ENCODE results near the gene PTGES2.

Gene PTGES2

DNA sequence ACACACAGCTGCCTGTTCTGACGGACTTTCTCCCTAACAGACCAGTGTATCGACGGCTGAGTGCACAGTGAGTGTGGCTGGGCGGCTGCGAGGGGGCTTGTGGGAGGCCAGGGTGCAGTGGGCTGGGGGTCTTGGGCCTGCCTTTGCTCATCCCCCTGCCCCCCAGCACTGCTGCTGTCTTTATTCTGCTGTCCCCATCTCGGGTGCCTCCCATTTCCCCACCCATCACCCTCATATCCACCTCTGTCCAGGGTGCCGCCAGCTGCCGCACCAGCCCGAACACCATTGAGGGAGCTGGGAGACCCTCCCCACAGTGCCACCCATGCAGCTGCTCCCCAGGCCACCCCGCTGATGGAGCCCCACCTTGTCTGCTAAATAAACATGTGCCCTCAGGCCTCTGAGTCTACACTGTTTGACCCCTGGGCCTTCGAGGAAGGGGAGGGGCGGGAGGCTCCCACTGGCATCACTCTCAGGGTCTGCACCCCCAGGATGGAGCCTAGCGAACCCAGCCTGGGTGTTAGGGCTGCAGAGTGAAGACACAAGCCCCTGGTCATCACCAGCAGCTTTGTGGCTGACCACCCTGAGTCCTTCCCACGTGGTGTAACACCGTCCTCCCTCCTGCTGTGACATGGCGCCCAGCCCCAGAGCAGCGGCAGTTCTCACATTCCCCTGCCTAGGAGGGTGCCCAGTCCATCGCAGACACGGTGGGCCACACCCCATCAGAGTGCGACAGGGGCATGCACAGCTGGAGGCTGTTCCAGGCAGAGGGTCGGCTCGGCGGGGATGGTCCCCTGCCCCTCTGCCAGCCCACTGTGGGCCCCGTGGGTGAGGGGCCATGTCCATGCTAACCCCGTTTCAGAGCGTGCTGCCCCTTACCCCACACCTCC, 25.8 kb upstream of the PTGES2 start:
- H3K4me3 ChIP-seq (ENCODE audit: low read depth, low read length), result no peak overlapping the region
- TF ChIP-seq, protein P1, sequence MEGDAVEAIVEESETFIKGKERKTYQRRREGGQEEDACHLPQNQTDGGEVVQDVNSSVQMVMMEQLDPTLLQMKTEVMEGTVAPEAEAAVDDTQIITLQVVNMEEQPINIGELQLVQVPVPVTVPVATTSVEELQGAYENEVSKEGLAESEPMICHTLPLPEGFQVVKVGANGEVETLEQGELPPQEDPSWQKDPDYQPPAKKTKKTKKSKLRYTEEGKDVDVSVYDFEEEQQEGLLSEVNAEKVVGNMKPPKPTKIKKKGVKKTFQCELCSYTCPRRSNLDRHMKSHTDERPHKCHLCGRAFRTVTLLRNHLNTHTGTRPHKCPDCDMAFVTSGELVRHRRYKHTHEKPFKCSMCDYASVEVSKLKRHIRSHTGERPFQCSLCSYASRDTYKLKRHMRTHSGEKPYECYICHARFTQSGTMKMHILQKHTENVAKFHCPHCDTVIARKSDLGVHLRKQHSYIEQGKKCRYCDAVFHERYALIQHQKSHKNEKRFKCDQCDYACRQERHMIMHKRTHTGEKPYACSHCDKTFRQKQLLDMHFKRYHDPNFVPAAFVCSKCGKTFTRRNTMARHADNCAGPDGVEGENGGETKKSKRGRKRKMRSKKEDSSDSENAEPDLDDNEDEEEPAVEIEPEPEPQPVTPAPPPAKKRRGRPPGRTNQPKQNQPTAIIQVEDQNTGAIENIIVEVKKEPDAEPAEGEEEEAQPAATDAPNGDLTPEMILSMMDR (IDR thresholded peaks at IDR 0.05; ENCODE audit: borderline replicate concordance, insufficient read depth, low read depth, low read length), result no peak

DNA sequence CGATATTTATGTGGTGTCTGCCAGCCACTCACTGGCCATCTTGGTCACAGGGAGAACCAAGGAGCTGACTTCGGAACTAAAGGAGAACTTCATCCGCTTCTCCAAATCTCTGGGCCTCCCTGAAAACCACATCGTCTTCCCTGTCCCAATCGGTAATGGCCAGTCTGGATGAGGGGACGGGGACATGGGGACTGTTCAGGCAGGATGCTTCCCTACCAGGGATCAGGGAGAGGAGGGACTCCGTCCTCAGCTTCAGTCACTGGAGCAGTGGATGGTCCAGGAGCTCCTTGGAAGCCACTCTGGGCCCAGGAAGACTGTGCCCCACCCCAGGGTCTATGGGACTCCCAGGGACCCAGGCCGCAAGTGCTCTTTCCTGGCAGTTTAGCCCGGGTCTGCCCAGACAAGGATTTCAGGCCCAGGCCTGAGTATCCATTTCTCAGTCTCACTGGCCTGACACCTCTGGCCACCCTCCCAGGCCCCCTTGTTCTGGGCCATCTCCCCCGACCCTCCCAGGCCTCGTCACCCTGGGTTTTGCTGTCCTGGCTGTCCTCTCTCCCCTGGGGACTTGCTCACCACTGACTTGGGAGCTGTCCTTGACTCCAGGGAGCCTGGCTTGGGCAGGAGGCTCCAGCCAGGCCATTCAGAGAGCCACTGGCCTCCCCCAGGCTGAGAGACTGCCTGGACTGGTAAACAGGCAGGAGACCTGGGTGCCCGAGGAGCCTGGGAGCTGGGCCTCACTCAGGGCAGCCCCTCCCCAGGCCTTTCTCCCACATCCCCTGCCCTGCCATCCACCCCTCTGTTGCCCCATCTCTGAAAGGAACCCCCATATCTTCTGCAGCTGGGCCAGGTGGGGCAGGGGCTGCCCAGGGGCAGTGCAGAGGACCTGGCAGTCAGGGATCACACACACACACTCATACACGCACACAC, 24.9 kb upstream of the PTGES2 start:
- TF ChIP-seq, protein P1 (IDR thresholded peaks at IDR 0.05; ENCODE audit: borderline replicate concordance, insufficient read depth, low read depth, low read length), result no peak
- no peak overlapping the region for H3K4me3 ChIP-seq (ENCODE audit: low read depth, low read length)

DNA sequence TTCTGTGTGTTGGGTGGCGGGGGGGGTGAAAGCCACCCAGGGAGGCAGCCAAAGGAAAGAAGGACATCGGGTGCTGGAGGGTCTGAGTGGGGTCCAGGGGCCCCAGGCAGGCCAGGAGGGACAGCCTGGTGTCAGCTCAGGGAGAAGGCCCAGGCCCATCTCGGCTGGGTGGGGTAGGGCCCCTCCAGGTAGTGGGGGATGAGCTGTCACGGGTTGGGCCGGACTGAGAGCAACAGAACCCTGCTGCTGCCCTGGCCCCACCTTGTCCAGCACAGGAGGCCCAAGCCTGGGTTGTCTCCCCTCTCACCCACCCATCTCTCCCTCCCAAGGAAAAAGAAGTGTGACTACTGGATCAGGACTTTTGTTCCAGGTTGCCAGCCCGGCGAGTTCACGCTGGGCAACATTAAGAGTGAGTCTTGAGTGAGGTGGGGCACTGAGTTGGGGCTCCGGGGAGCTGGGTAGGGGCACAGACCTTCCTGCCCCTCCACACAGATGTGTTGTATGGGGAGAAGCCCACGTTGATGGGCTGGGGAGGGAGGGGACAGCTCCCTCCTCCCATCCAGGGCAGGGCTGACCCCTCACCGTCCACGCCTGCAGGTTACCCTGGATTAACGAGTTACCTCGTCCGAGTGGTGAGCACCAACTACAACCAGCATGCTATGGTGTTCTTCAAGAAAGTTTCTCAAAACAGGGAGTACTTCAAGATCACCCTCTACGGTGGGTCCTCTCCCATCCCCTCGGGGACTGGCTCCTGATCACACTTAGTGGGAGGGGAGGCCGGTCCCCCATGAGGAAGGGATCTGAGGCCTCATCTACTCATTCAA, 24.0 kb upstream of the PTGES2 start:
- TF ChIP-seq, protein P1 (IDR thresholded peaks at IDR 0.05; ENCODE audit: borderline replicate concordance, insufficient read depth, low read depth, low read length), result no peak
- H3K4me3 ChIP-seq (ENCODE audit: low read depth, low read length), result no peak overlapping the region

DNA sequence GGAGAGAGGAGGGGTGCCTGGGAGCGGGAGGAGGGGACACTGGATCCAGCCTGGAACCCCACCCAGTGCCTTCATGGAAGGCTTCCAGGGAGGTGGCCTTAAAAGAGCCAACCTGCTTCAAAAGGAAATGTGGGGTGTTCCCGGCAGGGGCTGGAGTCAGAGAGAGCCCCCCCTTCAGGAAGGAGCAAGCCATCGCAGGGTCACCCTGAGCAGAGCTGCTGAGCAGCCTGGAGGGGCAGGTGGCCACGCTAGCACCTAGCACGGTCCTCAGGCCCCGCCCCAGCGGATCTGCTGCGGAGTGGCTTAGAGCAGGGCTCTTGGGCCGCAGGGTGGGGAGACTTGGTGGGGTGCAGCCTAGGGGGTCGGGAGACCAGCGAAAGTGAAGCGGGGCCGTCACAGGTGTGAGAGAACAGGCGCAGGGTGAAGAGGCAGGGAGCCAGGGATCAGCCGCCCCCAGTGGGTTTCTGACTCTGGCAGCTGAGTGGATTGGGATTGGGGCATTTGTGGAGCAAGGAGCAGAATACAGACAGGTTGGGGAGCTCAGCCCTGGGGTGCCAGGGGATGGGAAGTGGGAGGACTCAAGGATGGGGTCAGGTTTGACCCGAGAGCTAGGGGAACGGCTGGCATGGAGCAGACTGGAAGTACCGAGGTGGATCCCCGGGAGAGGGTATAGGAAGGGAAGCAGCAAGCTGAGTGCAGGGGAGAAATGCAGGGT, 23.2 kb upstream of the PTGES2 start:
- TF ChIP-seq, protein P1 (IDR thresholded peaks at IDR 0.05; ENCODE audit: borderline replicate concordance, insufficient read depth, low read depth, low read length), result peak; percentile 56
- H3K4me3 ChIP-seq (ENCODE audit: low read depth, low read length), result no peak overlapping the region

DNA sequence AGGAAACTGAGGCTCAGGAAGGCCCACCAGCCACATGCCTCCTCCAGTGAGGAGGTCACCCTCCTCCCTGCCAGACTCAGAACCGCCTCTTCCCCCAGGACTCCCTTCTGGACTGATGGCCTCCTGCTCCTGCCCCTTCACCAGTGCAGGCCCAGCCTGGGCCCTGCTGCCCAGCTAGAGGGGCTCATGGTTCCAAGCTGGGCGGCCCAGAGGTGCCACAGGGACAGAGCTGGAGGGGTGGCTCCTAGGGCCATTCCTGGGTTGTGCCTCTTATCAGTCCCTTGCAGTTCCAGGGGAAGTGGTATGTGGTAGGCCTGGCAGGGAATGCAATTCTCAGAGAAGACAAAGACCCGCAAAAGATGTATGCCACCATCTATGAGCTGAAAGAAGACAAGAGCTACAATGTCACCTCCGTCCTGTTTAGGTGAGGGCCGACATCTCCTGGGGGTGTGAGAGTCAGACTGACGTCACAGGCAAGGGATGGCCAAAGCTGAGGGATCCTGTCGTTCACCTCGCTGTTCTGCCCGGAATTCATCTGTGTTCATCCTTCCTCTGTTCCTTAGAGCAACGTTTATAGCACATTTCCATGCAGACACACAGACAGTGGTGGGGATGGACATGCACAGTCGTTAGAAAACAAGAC, 22.5 kb upstream of the PTGES2 start:
- TF ChIP-seq, protein P1 (IDR thresholded peaks at IDR 0.05; ENCODE audit: borderline replicate concordance, insufficient read depth, low read depth, low read length), result no peak
- H3K4me3 ChIP-seq (ENCODE audit: low read depth, low read length), result no peak overlapping the region

Measured in GM12875 (cell line).